HepG2 (cell line): ENCODE data around the gene PDE5A. TPM values are rescaled to one million over a fixed set of nuclear protein-coding genes. Genes with fewer than 3 reads are reported as not detected.

ENCODE experiments used
- CBX2 ChIP-seq, 2 experiments: fragments of 200-600 bp in 1 of 2; sonication (generic); formaldehyde crosslinking in 1 of 2; IDR thresholded peaks; 2 replicates each; pipeline versions ENCODE4 v1.7.0 to v1.8.1; 2018 to 2022; ENCODE audit warnings: low read depth in 2 of 2, low read length in 1 of 2, mild to moderate bottlenecking in 1 of 2, missing genetic modification reagents in 1 of 2
- YEATS4 ChIP-seq: sonication (generic); formaldehyde crosslinking; IDR thresholded peaks from 2 replicates; pipeline ENCODE4 v1.4.0; 2020; ENCODE audit warnings: missing genetic modification reagents, borderline replicate concordance
- ZFP62 ChIP-seq: sonication (generic); formaldehyde crosslinking; IDR thresholded peaks from 2 replicates; pipeline ENCODE4 v1.4.0; 2020; ENCODE audit warnings: missing genetic modification reagents
- polyA plus RNA-seq, 8 experiments: library from polyadenylated mRNA; depleted of rRNA in 3 of 8; stranded (reverse) in 7 of 8; unstranded in 1 of 8; fragments of >200 nt; fragmentation: Illumina TruSeq in 4 of 8; extraction: Trizol in 4 of 8; gene quantifications; 2 replicates each; pipeline versions ENCODE4 v1.2.1 to v1.2.3, GENCODE V29; 2011 to 2016; ENCODE audit warnings: low read depth in 4 of 8, missing spikeins in 1 of 8, mixed read lengths in 1 of 8; ENCODE audit not compliant: insufficient read depth in 1 of 8
- total RNA-seq, 5 experiments: library from RNA; depleted of rRNA; stranded (reverse); fragments of >200 nt; fragmentation: Illumina TruSeq; extraction: Trizol; gene quantifications; 2 replicates each; pipeline ENCODE4 v1.2.3, GENCODE V29; 2016; ENCODE audit warnings: low read depth in 1 of 5
- TF ChIP-seq, protein P1 (sequence below), 2 experiments: fragments of 450-650 bp in 1 of 2; sonication (generic) in 1 of 2; formaldehyde crosslinking in 1 of 2; IDR thresholded peaks; 2 replicates each; pipeline versions ENCODE4 v1.6.1 to v1.8.0; 2016 to 2022; ENCODE audit warnings: antibody characterized with exemption in 1 of 2, mild to moderate bottlenecking in 1 of 2, missing genetic modification reagents in 1 of 2

The PDE5A gene
- total and polyA plus RNA-seq, 2 of the 13 experiments (the other 11 are each of a cell fraction or from before 2014, with no cell fraction given): 0.22 to 0.44 TPM

DNA sequence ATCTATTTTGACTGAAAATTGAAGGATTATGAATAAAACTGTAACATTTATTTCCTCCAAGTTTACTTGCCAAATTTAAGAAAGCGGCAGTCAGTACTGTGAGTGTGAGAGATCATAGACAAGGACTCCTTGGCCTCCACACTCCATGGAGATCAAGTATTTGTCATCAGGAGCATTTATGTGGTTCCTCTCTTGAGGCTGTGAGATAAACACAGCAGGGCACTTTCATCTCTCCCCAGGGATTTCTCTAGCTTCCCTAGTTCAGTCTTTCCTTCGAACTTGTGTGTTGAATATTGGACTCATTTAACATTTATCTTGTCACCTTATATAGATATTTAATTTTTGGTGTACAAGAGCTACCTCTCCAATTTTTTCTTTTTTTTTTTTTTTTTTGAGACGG lies 40.8 kb downstream of the PDE5A start (continued):
- TF ChIP-seq, protein P1, sequence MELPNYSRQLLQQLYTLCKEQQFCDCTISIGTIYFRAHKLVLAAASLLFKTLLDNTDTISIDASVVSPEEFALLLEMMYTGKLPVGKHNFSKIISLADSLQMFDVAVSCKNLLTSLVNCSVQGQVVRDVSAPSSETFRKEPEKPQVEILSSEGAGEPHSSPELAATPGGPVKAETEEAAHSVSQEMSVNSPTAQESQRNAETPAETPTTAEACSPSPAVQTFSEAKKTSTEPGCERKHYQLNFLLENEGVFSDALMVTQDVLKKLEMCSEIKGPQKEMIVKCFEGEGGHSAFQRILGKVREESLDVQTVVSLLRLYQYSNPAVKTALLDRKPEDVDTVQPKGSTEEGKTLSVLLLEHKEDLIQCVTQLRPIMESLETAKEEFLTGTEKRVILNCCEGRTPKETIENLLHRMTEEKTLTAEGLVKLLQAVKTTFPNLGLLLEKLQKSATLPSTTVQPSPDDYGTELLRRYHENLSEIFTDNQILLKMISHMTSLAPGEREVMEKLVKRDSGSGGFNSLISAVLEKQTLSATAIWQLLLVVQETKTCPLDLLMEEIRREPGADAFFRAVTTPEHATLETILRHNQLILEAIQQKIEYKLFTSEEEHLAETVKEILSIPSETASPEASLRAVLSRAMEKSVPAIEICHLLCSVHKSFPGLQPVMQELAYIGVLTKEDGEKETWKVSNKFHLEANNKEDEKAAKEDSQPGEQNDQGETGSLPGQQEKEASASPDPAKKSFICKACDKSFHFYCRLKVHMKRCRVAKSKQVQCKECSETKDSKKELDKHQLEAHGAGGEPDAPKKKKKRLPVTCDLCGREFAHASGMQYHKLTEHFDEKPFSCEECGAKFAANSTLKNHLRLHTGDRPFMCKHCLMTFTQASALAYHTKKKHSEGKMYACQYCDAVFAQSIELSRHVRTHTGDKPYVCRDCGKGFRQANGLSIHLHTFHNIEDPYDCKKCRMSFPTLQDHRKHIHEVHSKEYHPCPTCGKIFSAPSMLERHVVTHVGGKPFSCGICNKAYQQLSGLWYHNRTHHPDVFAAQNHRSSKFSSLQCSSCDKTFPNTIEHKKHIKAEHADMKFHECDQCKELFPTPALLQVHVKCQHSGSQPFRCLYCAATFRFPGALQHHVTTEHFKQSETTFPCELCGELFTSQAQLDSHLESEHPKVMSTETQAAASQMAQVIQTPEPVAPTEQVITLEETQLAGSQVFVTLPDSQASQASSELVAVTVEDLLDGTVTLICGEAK (IDR thresholded peaks at IDR 0.05): no peak
- TF ChIP-seq, protein P1 (CRISPR knock-in tag; IDR thresholded peaks at IDR 0.05): no peak
- TF ChIP-seq CBX2 (IDR thresholded peaks at IDR 0.05; ENCODE audit: low read depth, low read length) (no peak), CBX2 (CRISPR knock-in tag; IDR thresholded peaks at IDR 0.05; ENCODE audit: low read depth) (no peak), YEATS4 (CRISPR knock-in tag) (no peak), ZFP62 (CRISPR knock-in tag) (no peak)
